CD4-positive, alpha-beta T cell treated with Interleukin-10 for 1 hour (primary cell): ENCODE results near the gene TRAF3IP3.

ENCODE experiments used
- DNase-seq: peaks from one replicate; pipeline ENCODE4 v3.0.0-alpha.2; 2020

Gene TRAF3IP3

DNA sequence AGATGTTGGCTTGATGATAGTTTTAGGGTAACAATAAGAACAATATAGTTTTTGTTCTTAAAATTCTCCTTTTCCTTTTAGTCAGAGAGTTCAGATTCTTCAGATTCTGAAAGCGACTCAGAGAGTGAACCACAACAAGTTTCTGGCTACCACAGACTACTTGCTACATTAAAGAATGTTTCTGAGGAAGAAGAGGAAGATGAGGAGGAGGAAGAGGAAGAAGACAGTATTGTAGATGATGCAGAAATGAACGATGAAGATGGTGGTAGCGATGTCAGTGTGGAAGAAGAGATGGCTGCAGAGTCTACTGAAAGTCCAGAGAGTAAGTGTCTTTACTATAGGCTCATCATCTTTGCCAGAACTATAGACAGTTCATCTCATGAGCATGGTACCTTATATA, 74.9 kb downstream of the TRAF3IP3 start:
- DNase-seq, result no peak

- DNase-seq, result no peak
Observed at GRCh38 chr1:209831615-209832014, 75.8 kb downstream of the TRAF3IP3 start.
